Measurements from ENCODE around the gene OR6C74. TPM values are rescaled to one million over a fixed set of nuclear protein-coding genes. Genes with fewer than 3 reads are reported as not detected.

Gene OR6C74
- not detected for total RNA-seq
- long read RNA-seq, donor 1, result 0 reads
- long read RNA-seq, donor 2, result 0 reads

- intact Hi-C loops (cut with DNase I, micrococcal nuclease), result no loop called here
- no peak for ATAC-seq
- H3K36me3 ChIP-seq (ENCODE audit: low read depth), result no peaks in the 10 kb centered on the region
- no peak for DNase-seq
- H3K4me1 ChIP-seq (ENCODE audit: low read depth), result no peaks in the 10 kb centered on the region
- no peak within 1 kb of the TSS for H3K4me3 ChIP-seq
- no peak for TF ChIP-seq CTCF (IDR thresholded peaks at IDR 0.05)
- H3K9me3 ChIP-seq, result no peaks in the 10 kb centered on the region
Measured at GRCh38 chr12:55244309-55244708, at the start of gene OR6C74. OR6C74 (plus strand) TSS chr12:55244609; CDS start chr12:55247288, 2,679 bp downstream.

- H3K4me1 ChIP-seq (ENCODE audit: low read depth), result no peaks in the 10 kb centered on the region
- no peaks in the 10 kb centered on the region for H3K9me3 ChIP-seq
- DNase-seq (no peak), ATAC-seq (no peak)
- intact Hi-C loops (cut with DNase I, micrococcal nuclease), result no loop called here
- H3K36me3 ChIP-seq (ENCODE audit: low read depth), result no peaks in the 10 kb centered on the region
- no peak within 1 kb of the TSS for H3K4me3 ChIP-seq
- TF ChIP-seq CTCF (IDR thresholded peaks at IDR 0.05), result no peak
Measured at GRCh38 chr12:55220725-55221124, 23.7 kb upstream of the OR6C74 start, which contains the start of gene OR10A7. OR10A7 (plus strand) TSS chr12:55221025; CDS start chr12:55221025, 0 bp downstream.

- no peak for DNase-seq
- TF ChIP-seq CTCF (IDR thresholded peaks at IDR 0.05), result no peak
- intact Hi-C loops (cut with DNase I, micrococcal nuclease), result no loop called here
- Histone ChIP-seq H3K9me3 (no peaks in the 10 kb centered on the region), H3K4me3 (no peak overlapping the region), H3K36me3 (ENCODE audit: low read depth) (no peaks in the 10 kb centered on the region), H3K4me1 (ENCODE audit: low read depth) (no peaks in the 10 kb centered on the region)
- ATAC-seq, result no peak
Measured at GRCh38 chr12:55226523-55226922, 17.9 kb upstream of the OR6C74 start.

GRCh38 chr12:55227643-55228042, 16.8 kb upstream of the OR6C74 start:
- no peak overlapping the region for H3K4me3 ChIP-seq
- intact Hi-C loops (cut with DNase I, micrococcal nuclease), result no loop called here
- no peaks in the 10 kb centered on the region for H3K36me3 ChIP-seq (ENCODE audit: low read depth)
- no peak for ATAC-seq
- no peaks in the 10 kb centered on the region for H3K4me1 ChIP-seq (ENCODE audit: low read depth)
- no peak for TF ChIP-seq CTCF (IDR thresholded peaks at IDR 0.05)
- no peaks in the 10 kb centered on the region for H3K9me3 ChIP-seq
- no peak for DNase-seq

GRCh38 chr12:55246159-55246558, 1.8 kb downstream of the OR6C74 start:
- Histone ChIP-seq H3K36me3 (ENCODE audit: low read depth) (no peaks in the 10 kb centered on the region), H3K4me3 (no peak overlapping the region), H3K9me3 (no peaks in the 10 kb centered on the region), H3K4me1 (ENCODE audit: low read depth) (no peaks in the 10 kb centered on the region)
- ATAC-seq (no peak), DNase-seq (no peak)
- TF ChIP-seq CTCF (IDR thresholded peaks at IDR 0.05), result no peak
- intact Hi-C loops (cut with DNase I, micrococcal nuclease), result no loop called here

- TF ChIP-seq CTCF (IDR thresholded peaks at IDR 0.05), result no peak
- H3K4me1 ChIP-seq (ENCODE audit: low read depth), result no peaks in the 10 kb centered on the region
- no peak overlapping the region for H3K4me3 ChIP-seq
- no peak for DNase-seq
- intact Hi-C loops (cut with DNase I, micrococcal nuclease), result no loop called here
- H3K9me3 ChIP-seq, result no peaks in the 10 kb centered on the region
- H3K36me3 ChIP-seq (ENCODE audit: low read depth), result no peaks in the 10 kb centered on the region
- ATAC-seq, result no peak
Measured at GRCh38 chr12:55250944-55251343, 6.5 kb downstream of the OR6C74 start.
